GM18505 (cell line): ENCODE data around the gene ITGBL1.

Source experiments
- ATAC-seq: cut with Tn5 transposase; IDR thresholded peaks from one replicate; pipeline ENCODE4 v1.9.1; 2021; ENCODE audit not compliant: unreplicated experiment
- POLR2A ChIP-seq: IDR thresholded peaks from 4 replicates; pipeline ENCODE4 v1.6.1; 2011; ENCODE audit warnings: borderline replicate concordance; ENCODE audit not compliant: insufficient read depth, insufficient read length; ENCODE audit errors: extremely low read depth

The ITGBL1 gene

DNA sequence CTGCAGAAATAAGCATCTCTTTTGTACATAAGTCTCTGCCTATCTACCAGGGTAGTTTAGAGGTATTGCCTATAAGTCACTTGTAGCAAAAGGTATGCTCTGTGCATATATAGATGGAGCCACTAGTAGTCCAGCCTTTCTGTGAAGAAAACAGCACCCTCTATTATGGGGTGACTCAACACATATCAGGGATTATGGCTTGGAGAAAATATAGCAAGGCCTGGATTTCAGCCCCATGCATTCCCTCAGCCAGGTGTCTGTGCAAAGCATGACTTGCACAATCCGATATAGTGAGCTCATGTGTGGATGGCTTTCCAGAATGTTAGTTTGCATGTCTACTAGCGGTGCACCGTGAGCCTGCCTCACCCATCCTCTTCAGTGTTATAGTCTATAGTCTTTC, 22.7 kb upstream of the ITGBL1 start:
- ATAC-seq, result no peak
- TF ChIP-seq POLR2A, result no peak

GRCh38 chr13:101433895-101434294, 18.6 kb upstream of the ITGBL1 start:
- no peak for TF ChIP-seq POLR2A
- no peak for ATAC-seq

DNA sequence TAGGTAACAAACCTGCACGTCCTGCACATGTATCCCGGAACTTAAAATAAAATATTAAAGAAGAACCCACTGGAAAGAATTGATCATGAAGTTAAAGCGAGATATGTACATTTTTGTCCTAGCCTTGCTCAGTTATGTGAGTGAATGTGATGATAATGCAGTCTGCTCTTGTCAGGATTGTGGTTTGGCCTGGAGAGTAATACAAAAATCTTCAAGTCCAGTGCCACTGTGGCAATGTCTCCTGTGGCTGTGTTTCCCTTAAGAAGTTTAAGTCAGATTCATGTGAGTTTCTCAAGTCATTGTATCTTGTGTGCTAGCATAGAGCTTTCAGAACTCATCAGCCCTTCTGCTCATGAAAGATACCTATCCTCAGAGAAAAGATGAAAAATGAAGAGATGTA, 18.0 kb upstream of the ITGBL1 start:
- ATAC-seq, result no peak
- no peak for TF ChIP-seq POLR2A

DNA sequence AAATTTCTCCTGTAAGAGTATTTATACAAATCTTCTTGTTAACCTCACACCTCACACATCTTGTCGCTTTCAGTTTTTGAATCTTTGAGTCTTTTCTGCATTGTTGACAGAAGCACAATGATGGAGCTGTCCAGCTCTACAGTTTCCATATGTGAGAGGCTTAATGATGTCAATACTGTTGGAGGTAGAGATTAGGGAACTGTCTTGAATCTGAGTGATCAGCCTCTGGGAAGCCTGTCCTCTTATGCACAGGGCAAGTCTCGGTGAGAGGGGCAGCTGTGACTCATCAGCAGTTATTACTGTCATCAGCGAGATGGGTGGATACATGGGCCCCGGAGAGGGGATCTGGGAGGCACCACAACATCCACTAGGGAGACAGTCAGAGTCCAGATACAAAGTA, 4.6 kb upstream of the ITGBL1 start:
- no peak for TF ChIP-seq POLR2A
- no peak for ATAC-seq

- TF ChIP-seq POLR2A, result no peak
- ATAC-seq, result no peak
Measured at GRCh38 chr13:101449790-101450748, 2.4 kb upstream of the ITGBL1 start.

- TF ChIP-seq POLR2A, result no peak
- ATAC-seq, result no peak
Measured at GRCh38 chr13:101450749-101451130, 1.7 kb upstream of the ITGBL1 start.

GRCh38 chr13:101451641-101452040, 834 bp upstream of the ITGBL1 start:
- ATAC-seq, result no peak
- no peak for TF ChIP-seq POLR2A

DNA sequence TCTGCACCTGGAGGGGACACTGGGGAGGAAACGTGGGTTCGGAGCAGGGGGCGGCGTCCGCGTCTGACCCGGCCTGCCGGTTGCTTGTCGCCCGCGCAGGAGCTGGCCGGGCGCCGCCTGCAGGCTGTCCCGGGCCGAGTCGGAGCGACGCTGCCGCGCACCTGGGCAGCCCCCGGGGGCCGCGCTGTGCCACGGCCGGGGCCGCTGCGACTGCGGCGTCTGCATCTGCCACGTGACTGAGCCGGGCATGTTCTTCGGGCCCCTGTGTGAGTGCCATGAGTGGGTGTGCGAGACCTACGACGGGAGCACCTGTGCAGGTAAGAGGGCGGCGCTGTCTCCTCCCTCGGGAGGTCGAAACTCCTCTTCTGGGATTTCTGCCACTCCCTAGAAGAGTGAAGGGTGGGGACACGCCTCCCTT, 1.3 kb downstream of the ITGBL1 start:
- no peak for TF ChIP-seq POLR2A
- ATAC-seq, result no peak

GRCh38 chr13:101454767-101455166, 2.3 kb downstream of the ITGBL1 start:
- no peak for ATAC-seq
- TF ChIP-seq POLR2A, result no peak

DNA sequence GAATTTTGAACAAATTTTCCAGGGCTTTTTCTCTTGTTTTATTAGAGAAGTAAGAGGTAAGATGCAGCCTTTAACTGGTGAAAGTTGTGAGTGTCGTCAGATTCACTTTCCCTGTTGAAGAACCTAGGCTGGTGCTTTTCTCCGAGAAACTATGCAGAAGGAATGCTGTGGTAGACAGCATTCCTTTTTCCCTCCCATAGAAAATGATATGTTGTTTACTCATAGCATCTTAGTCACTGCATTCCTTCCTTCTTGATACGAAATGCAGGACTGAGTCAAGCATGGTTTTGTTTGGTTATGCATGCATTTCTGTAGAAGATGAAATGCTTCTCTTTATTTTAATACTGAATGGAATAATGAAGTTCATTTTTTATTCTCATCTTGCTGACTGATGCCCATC, 3.4 kb downstream of the ITGBL1 start:
- no peak for TF ChIP-seq POLR2A
- no peak for ATAC-seq

DNA sequence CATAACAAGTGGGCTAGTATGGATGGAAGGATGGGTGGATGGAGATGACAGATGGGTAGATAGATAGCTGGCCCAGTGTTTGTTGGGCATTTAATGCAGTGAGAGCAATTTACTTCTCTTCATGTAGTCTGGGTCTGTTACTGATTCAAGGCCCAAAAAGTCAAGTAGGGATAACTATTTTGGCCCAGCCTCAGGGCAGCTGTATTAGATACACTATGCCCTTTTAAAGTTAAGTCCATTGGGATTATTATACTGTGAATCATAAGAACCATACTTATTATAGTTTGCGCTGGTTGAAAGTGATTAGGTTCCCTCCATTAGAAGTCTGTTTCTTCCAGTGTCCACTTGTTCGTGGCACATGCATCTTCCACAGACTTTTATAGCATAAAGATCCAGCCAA, 4.7 kb downstream of the ITGBL1 start:
- ATAC-seq, result no peak
- no peak for TF ChIP-seq POLR2A

- ATAC-seq, result no peak
- no peak for TF ChIP-seq POLR2A
Measured at GRCh38 chr13:101465877-101466276, 13.4 kb downstream of the ITGBL1 start.

GRCh38 chr13:101467415-101467814, 14.9 kb downstream of the ITGBL1 start:
- TF ChIP-seq POLR2A, result no peak
- ATAC-seq, result no peak

DNA sequence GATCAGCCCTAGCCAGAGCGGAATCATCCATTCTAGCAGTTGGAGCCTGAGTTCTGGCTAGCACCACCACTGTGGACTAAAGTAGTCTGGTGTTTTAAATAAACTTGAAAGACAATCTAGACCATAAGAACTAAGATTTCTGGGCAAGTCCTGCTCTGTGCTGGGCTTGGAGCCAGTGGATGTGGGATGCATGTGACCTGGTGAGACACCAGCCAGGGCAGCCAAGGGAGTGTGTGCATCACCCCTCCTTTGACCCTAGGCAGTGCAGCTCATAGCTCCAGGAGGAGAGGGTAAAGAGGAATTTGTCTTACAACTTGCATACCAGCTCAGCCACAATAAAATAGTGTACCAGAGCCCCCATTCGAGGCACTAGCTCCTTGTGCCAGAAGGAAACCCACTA, 21.0 kb downstream of the ITGBL1 start:
- ATAC-seq, result no peak
- no peak for TF ChIP-seq POLR2A

GRCh38 chr13:101474419-101474957, 22.0 kb downstream of the ITGBL1 start:
- no peak for ATAC-seq
- no peak for TF ChIP-seq POLR2A

GRCh38 chr13:101475536-101475935, 23.1 kb downstream of the ITGBL1 start:
- no peak for ATAC-seq

More at GRCh38 chr13:101475536-101475935, 23.1 kb downstream of the ITGBL1 start:
- TF ChIP-seq POLR2A, result no peak
